LNCaP clone FGC (cell line): ENCODE data around the gene ARGLU1.

Experiments used
- DNase-seq: peaks from one replicate; pipeline ENCODE4 v3.0.0-alpha.2; 2011; ENCODE audit warnings: low read depth
- H3K4me3 ChIP-seq: 2 replicates; pipeline ENCODE4 v1.5.1; 2011; ENCODE audit warnings: mild to moderate bottlenecking, low read depth, low read length, control low read depth
- TF ChIP-seq, protein P1 (sequence below): IDR thresholded peaks from 2 replicates; pipeline ENCODE4 v1.5.1; 2012; ENCODE audit warnings: mild to moderate bottlenecking; ENCODE audit not compliant: control insufficient read depth, insufficient read depth; ENCODE audit errors: extremely low read depth

Gene ARGLU1

DNA sequence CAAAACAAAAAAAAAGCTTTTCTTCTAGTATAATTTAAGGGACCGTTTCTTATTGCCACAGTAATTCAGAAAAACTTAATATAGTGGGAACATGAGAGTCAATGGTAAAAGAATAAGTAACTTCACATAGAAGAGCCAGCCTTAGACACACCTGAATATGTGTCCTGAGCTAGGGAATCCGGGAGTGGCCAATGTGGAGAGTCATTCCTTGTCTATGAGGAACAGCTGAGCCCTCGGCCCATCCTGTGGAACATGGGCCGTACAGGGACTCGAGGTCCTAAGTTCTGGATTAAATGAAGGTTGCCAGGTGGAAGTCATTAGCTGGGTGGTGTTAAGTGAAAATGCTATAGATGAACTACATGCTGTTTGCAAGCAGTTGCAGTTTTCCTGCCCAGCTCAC lies 64.7 kb downstream of the ARGLU1 start:
- no peak for DNase-seq
- TF ChIP-seq, protein P1, sequence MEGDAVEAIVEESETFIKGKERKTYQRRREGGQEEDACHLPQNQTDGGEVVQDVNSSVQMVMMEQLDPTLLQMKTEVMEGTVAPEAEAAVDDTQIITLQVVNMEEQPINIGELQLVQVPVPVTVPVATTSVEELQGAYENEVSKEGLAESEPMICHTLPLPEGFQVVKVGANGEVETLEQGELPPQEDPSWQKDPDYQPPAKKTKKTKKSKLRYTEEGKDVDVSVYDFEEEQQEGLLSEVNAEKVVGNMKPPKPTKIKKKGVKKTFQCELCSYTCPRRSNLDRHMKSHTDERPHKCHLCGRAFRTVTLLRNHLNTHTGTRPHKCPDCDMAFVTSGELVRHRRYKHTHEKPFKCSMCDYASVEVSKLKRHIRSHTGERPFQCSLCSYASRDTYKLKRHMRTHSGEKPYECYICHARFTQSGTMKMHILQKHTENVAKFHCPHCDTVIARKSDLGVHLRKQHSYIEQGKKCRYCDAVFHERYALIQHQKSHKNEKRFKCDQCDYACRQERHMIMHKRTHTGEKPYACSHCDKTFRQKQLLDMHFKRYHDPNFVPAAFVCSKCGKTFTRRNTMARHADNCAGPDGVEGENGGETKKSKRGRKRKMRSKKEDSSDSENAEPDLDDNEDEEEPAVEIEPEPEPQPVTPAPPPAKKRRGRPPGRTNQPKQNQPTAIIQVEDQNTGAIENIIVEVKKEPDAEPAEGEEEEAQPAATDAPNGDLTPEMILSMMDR = no peak
- H3K4me3 ChIP-seq = no peak overlapping the region

DNA sequence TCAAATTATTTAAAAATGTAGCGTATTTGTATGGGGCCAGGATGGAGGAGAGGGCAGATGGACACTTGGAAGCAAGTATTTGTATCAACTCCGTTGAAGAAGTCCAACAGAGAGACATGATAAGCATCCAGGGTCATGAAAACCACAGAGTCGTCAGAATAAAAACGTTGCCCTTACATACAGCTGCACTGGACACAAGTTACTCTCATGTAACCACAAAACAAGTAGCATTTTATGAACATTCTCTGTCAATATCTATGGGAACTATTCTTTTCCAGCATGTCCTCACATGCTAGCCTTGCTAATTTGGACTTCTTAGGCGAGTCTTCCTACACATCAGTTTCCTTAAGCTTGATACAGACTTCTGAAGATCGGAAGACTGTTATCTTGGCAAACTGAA lies 67.5 kb downstream of the ARGLU1 start:
- TF ChIP-seq, protein P1 = no peak
- no peak overlapping the region for H3K4me3 ChIP-seq
- no peak for DNase-seq

DNA sequence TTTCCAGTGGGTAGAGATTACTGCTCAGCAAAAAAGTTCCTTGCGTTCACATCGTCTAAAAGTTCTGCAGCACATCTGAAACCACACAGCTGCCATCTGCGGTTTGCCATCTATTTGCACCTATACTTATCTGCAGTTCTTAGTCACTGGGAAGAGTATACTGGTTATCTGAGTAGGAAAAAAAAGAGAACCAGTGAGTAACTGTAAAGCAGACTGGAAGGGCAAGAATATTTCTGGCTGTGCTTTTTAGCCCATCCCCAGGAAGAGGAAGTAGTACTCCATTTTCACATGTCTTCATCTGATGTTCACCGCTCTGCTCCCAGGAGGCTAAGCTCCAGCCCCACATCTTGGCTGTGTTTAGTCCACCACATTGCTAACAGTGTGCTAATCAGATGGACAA lies 68.0 kb downstream of the ARGLU1 start:
- no peak overlapping the region for H3K4me3 ChIP-seq
- no peak for DNase-seq
- TF ChIP-seq, protein P1 = no peak

GRCh38 chr13:106499113-106499512 lies 68.8 kb downstream of the ARGLU1 start:
- TF ChIP-seq, protein P1 = no peak
- H3K4me3 ChIP-seq = no peak overlapping the region
- DNase-seq = no peak

- TF ChIP-seq, protein P1 = no peak
- no peak overlapping the region for H3K4me3 ChIP-seq
- no peak for DNase-seq
Measured at GRCh38 chr13:106498571-106498970, 69.4 kb downstream of the ARGLU1 start.

GRCh38 chr13:106498158-106498557 lies 69.8 kb downstream of the ARGLU1 start:
- no peak overlapping the region for H3K4me3 ChIP-seq
- TF ChIP-seq, protein P1 = no peak
- DNase-seq = no peak

DNA sequence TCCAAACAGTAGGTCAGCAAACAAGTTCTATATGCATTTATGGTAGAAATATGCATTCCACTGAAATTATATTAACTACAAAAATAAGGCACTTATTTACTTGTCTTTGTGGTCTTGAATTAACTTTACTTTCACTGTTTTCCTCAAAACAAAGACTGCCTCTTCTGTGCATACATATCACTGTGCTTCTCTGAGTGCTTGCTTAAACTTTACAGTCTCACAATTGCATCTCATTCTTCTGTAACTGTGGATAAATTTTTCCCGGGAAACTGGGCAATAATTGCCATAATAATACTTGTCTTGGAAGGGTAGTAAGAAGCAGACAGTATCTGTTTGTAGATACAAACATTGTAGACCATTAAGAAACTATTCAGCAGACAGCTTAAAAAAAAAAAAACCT lies 70.9 kb downstream of the ARGLU1 start:
- DNase-seq = no peak
- H3K4me3 ChIP-seq = no peak overlapping the region
- TF ChIP-seq, protein P1 = no peak
